ENCODE results near the gene ALKBH3. TPM values are rescaled to one million over a fixed set of nuclear protein-coding genes. Genes with fewer than 3 reads are reported as not detected.

Gene ALKBH3
- total and polyA plus RNA-seq, 2 donors (not counting 3 experiments of a cell fraction or from before 2014, with no cell fraction given), result 28.0 to 34.7 TPM

- TF ChIP-seq, protein P1, sequence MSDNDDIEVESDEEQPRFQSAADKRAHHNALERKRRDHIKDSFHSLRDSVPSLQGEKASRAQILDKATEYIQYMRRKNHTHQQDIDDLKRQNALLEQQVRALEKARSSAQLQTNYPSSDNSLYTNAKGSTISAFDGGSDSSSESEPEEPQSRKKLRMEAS (IDR thresholded peaks at IDR 0.05; ENCODE audit: insufficient read depth, insufficient read length), result no peak
- TF ChIP-seq FOS (IDR thresholded peaks at IDR 0.05; ENCODE audit: borderline replicate concordance, insufficient read depth, low read length), result no peak
- TF ChIP-seq POLR2AphosphoS5 (IDR thresholded peaks at IDR 0.05; ENCODE audit: insufficient read depth, low read depth, low read length), result no peak
- no peak for TF ChIP-seq JUN (IDR thresholded peaks at IDR 0.05; ENCODE audit: borderline replicate concordance, insufficient read depth, insufficient read length, low read depth)
- TF ChIP-seq CTCF (IDR thresholded peaks at IDR 0.05; ENCODE audit: extremely low read depth in 1 of 2, insufficient read depth in 1 of 2, low read depth in 1 of 2, low read length in 2 of 2), result no peak
- no peak for TF ChIP-seq POLR2A (IDR thresholded peaks at IDR 0.05; ENCODE audit: low read depth, low read length)
- TF ChIP-seq GATA2 (IDR thresholded peaks at IDR 0.05; ENCODE audit: insufficient read depth, insufficient read length, low read depth, low read length), result no peak
- no peak for TF ChIP-seq EZH2 (IDR thresholded peaks at IDR 0.05; ENCODE audit: borderline replicate concordance, low read depth, low read length, severe bottlenecking)
- no peak for TF ChIP-seq MYC (IDR thresholded peaks at IDR 0.05; ENCODE audit: low read depth, low read length)
- H3K36me3 ChIP-seq (ENCODE audit: control insufficient read depth in 2 of 2, extremely low read depth in 1 of 2, insufficient read depth in 2 of 2, low read length in 2 of 2), result peaks cover 0 to 10% of the 10 kb centered on the region in 2 experiments
- no peak for DNase-seq (ENCODE audit: low read depth, low spot score)
- H4K20me1 ChIP-seq (replicated peaks; ENCODE audit: control insufficient read depth, extremely low read depth, insufficient read depth, low read length), result no peaks in the 10 kb centered on the region
- POLR2A ChIA-PET, result no interaction called here
- H3K4me2 ChIP-seq (ENCODE audit: insufficient read depth, low read length), result no peak overlapping the region
- H3K27ac ChIP-seq (ENCODE audit: insufficient read depth, low read depth, low read length), result no peak overlapping the region
- intact Hi-C loops (cut with micrococcal nuclease), result no loop called here
- H2AFZ ChIP-seq (ENCODE audit: low read depth, low read length), result no peak overlapping the region
- H3K27me3 ChIP-seq (ENCODE audit: control insufficient read depth in 2 of 2, insufficient read depth in 2 of 2, low read length in 2 of 2), result no peaks in the 10 kb centered on the region
- BruUV-seq (replicated peaks), result no TSS peak
- dilution Hi-C loops (cut with MboI; ENCODE audit: extremely low pct_ligation_motif_present, low sequenced_read_pairs), result no loop called here
- H3K9me1 ChIP-seq (replicated peaks; ENCODE audit: control insufficient read depth, extremely low read depth, insufficient read depth, low read length), result no peaks in the 10 kb centered on the region
- H3K4me3 ChIP-seq (replicated peaks in 1 of 3; ENCODE audit: insufficient read depth in 1 of 3, low read depth in 1 of 3, low read length in 3 of 3), result no peak overlapping the region
- no peaks in the 10 kb centered on the region for H3K79me2 ChIP-seq (ENCODE audit: control insufficient read depth, insufficient read depth, low read length)
- CTCF ChIA-PET, result no interaction called here
- H3K4me1 ChIP-seq (ENCODE audit: control insufficient read depth, extremely low read depth, insufficient read depth, low read length), result peaks cover 31% of the 10 kb centered on the region
- FAIRE-seq, result no peak
- no peaks in the 10 kb centered on the region for H3K9me3 ChIP-seq (replicated peaks; ENCODE audit: control insufficient read depth, insufficient read depth, low read length)
- H3K9ac ChIP-seq (replicated peaks; ENCODE audit: extremely low read depth, insufficient read depth, low read length), result no peak overlapping the region
Observed at GRCh38 chr11:43901551-43901950, 20.9 kb downstream of the ALKBH3 start.

Measured in endothelial cell of umbilical vein (primary cell).